DMS79 (cell line): ENCODE results near the gene CXCR2.
"Not testable (repeated sequence)": the region's sequence is repeated elsewhere in the genome, so short reads cannot be mapped to it uniquely, and the experiment has no call there.

ENCODE experiments used
- DNase-seq: peaks from one replicate; lab custom pipeline; 2025; lab: John Stamatoyannopoulos, UW

The CXCR2 gene

GRCh38 chr2:218130377-218130776 lies 4.5 kb downstream of the CXCR2 start:
- DNase-seq: no peak

GRCh38 chr2:218130822-218131221 lies 5.0 kb downstream of the CXCR2 start:
- DNase-seq: no peak

- no peak for DNase-seq
Observed at GRCh38 chr2:218137514-218137913, 11.7 kb downstream of the CXCR2 start.

GRCh38 chr2:218138047-218138446 lies 12.2 kb downstream of the CXCR2 start:
- DNase-seq: no peak

- no peak for DNase-seq
Observed at GRCh38 chr2:218145124-218145523, 19.3 kb downstream of the CXCR2 start.

GRCh38 chr2:218146056-218146455 lies 20.2 kb downstream of the CXCR2 start:
- DNase-seq: no peak

GRCh38 chr2:218149098-218149497 lies 23.3 kb downstream of the CXCR2 start:
- no peak for DNase-seq

- no peak for DNase-seq
Observed at GRCh38 chr2:218149848-218150440, 24.1 kb downstream of the CXCR2 start.

- DNase-seq: no peak
Observed at GRCh38 chr2:218152172-218152571, 26.3 kb downstream of the CXCR2 start.

GRCh38 chr2:218152777-218153176 lies 26.9 kb downstream of the CXCR2 start:
- no peak for DNase-seq

- no peak for DNase-seq
Observed at GRCh38 chr2:218155953-218156479, 30.2 kb downstream of the CXCR2 start.

GRCh38 chr2:218161644-218162043 lies 35.8 kb downstream of the CXCR2 start:
- no peak for DNase-seq

- no peak for DNase-seq
Observed at GRCh38 chr2:218162814-218163213, 37.0 kb downstream of the CXCR2 start.

- DNase-seq: no peak
Observed at GRCh38 chr2:218166791-218167190, 41.0 kb downstream of the CXCR2 start, which contains the start of gene CXCR1. TSS of gene CXCR1 (minus strand) at chr2:218166962. CDS start at chr2:218165211, 1,751 bp downstream.

GRCh38 chr2:218168016-218168415 lies 42.2 kb downstream of the CXCR2 start:
- no peak for DNase-seq

GRCh38 chr2:218168635-218169462 lies 43.0 kb downstream of the CXCR2 start:
- peak; percentile 2 for DNase-seq

GRCh38 chr2:218169757-218170546 lies 44.1 kb downstream of the CXCR2 start:
- no peak for DNase-seq

GRCh38 chr2:218171744-218172143 lies 45.9 kb downstream of the CXCR2 start:
- not testable (repeated sequence) for DNase-seq

GRCh38 chr2:218172845-218173244 lies 47.0 kb downstream of the CXCR2 start:
- no peak for DNase-seq

- DNase-seq: no peak
Observed at GRCh38 chr2:218179782-218180181, 54.0 kb downstream of the CXCR2 start.

- no peak for DNase-seq
Observed at GRCh38 chr2:218180467-218181114, 54.8 kb downstream of the CXCR2 start.

- DNase-seq: no peak
Observed at GRCh38 chr2:218184331-218184730, 58.5 kb downstream of the CXCR2 start.
